HEK293 (cell line): ENCODE results near the gene AHCYL2.

Experiments
- CTCF ChIA-PET: fragments of 350-600 bp; formaldehyde crosslinking; extraction: SDS; loops from one replicate; lab custom pipeline; 2021; ENCODE audit warnings: antibody characterized with exemption; lab: Yijun Ruan, JAX
- POLR2A ChIA-PET: fragments of 300-600 bp; formaldehyde crosslinking; extraction: SDS; loops from one replicate; lab custom pipeline; 2020; ENCODE audit warnings: antibody characterized with exemption, inconsistent platforms; lab: Yijun Ruan, JAX
- H3K27ac ChIP-seq: fragments of 200-500 bp; sonication (Bioruptor generic); 2 replicates; pipeline ENCODE4 v1.5.1; 2014; ENCODE audit warnings: low read depth, low read length, control low read depth, inconsistent platforms; ENCODE audit errors: extremely low read depth
- H3K36me3 ChIP-seq, 2 experiments: fragments of 200-500 bp in 1 of 2; sonication (Bioruptor generic) in 1 of 2; 1 replicate in 1 of 2; 2 replicates in 1 of 2; pipeline ENCODE4 v1.5.1; 2014 to 2017; ENCODE audit warnings: inconsistent platforms in 2 of 2, low read length in 2 of 2; ENCODE audit not compliant: control insufficient read depth in 2 of 2, insufficient read depth in 1 of 2
- H3K4me1 ChIP-seq: fragments of 200-500 bp; sonication (Bioruptor generic); 2 replicates; pipeline ENCODE4 v1.5.1; 2014; ENCODE audit warnings: mild to moderate bottlenecking, low read length, inconsistent platforms; ENCODE audit not compliant: control insufficient read depth, insufficient read depth
- H3K4me3 ChIP-seq: 2 replicates; pipeline ENCODE4 v1.5.1; 2011; ENCODE audit warnings: low read depth, mild to moderate bottlenecking, control low read depth, low read length, moderate library complexity
- H3K9me3 ChIP-seq: fragments of 200-500 bp; sonication (Bioruptor generic); 2 replicates; pipeline ENCODE4 v1.5.1; 2014; ENCODE audit warnings: low read depth, low read length, inconsistent platforms; ENCODE audit not compliant: control insufficient read depth, insufficient read depth
- AEBP2 ChIP-seq: fragments of 450-650 bp; formaldehyde crosslinking; IDR thresholded peaks from 2 replicates; pipeline ENCODE4 v1.5.1; 2016; ENCODE audit warnings: missing biosample characterization, missing genetic modification characterization, borderline replicate concordance
- OVOL3 ChIP-seq: fragments of 450-650 bp; formaldehyde crosslinking; IDR thresholded peaks from 2 replicates; pipeline ENCODE4 v1.5.1; 2016; ENCODE audit warnings: missing biosample characterization, missing genetic modification characterization
- PRDM10 ChIP-seq: fragments of 450-650 bp; formaldehyde crosslinking; IDR thresholded peaks from 2 replicates; pipeline ENCODE4 v1.5.1; 2016; ENCODE audit warnings: missing biosample characterization, missing genetic modification characterization
- REPIN1 ChIP-seq: fragments of 450-650 bp; formaldehyde crosslinking; IDR thresholded peaks from 2 replicates; pipeline ENCODE4 v1.5.1; 2017; ENCODE audit warnings: missing biosample characterization, missing genetic modification characterization, low read depth
- SP3 ChIP-seq: fragments of 450-650 bp; formaldehyde crosslinking; IDR thresholded peaks from 2 replicates; pipeline ENCODE4 v1.5.1; 2016; ENCODE audit warnings: missing biosample characterization, missing genetic modification characterization
- ZBTB49 ChIP-seq: fragments of 450-650 bp; formaldehyde crosslinking; IDR thresholded peaks from 2 replicates; pipeline ENCODE4 v1.5.1; 2016; ENCODE audit warnings: missing biosample characterization, missing genetic modification characterization, low read depth
- ZBTB7A ChIP-seq: fragments of 450-650 bp; formaldehyde crosslinking; IDR thresholded peaks from 2 replicates; pipeline ENCODE4 v1.5.1; 2016; ENCODE audit warnings: low read depth, missing biosample characterization, missing genetic modification characterization
- ZIC2 ChIP-seq: fragments of 450-650 bp; formaldehyde crosslinking; IDR thresholded peaks from 2 replicates; pipeline ENCODE4 v1.5.1; 2016; ENCODE audit warnings: missing biosample characterization, missing genetic modification characterization
- ZNF248 ChIP-seq: fragments of 450-650 bp; formaldehyde crosslinking; IDR thresholded peaks from 2 replicates; pipeline ENCODE4 v1.5.1; 2017; ENCODE audit warnings: missing biosample characterization, missing genetic modification characterization
- ZNF292 ChIP-seq: fragments of 450-650 bp; formaldehyde crosslinking; IDR thresholded peaks from 2 replicates; pipeline ENCODE4 v1.5.1; 2016; ENCODE audit warnings: low read depth, missing biosample characterization, missing genetic modification characterization, borderline replicate concordance
- ZNF354C ChIP-seq: fragments of 450-650 bp; formaldehyde crosslinking; IDR thresholded peaks from 2 replicates; pipeline ENCODE4 v1.5.1; 2016; ENCODE audit warnings: missing biosample characterization, missing genetic modification characterization, low read depth, borderline replicate concordance
- ZNF513 ChIP-seq: fragments of 450-650 bp; IDR thresholded peaks from 2 replicates; pipeline ENCODE4 v1.5.1; 2018; ENCODE audit warnings: missing biosample characterization, missing genetic modification characterization
- ZNF692 ChIP-seq: fragments of 450-650 bp; formaldehyde crosslinking; IDR thresholded peaks from 2 replicates; pipeline ENCODE4 v1.5.1; 2016; ENCODE audit warnings: missing biosample characterization, missing genetic modification characterization
- ZNF707 ChIP-seq: fragments of 450-650 bp; formaldehyde crosslinking; IDR thresholded peaks from 2 replicates; pipeline ENCODE4 v1.5.1; 2016; ENCODE audit warnings: missing biosample characterization, missing genetic modification characterization
- ZNF837 ChIP-seq: fragments of 450-650 bp; formaldehyde crosslinking; IDR thresholded peaks from 2 replicates; pipeline ENCODE4 v1.5.1; 2016; ENCODE audit warnings: missing biosample characterization, missing genetic modification characterization

The AHCYL2 gene

GRCh38 chr7:129421717-129422250, 197.0 kb downstream of the AHCYL2 start:
- H3K4me3 ChIP-seq = no peak overlapping the region
- TF ChIP-seq REPIN1 (tag by site-specific recombination) (no peak), SP3 (no peak), ZNF513 (no peak), OVOL3 (tag by site-specific recombination) (no peak), ZNF707 (tag by site-specific recombination) (no peak), AEBP2 (tag by site-specific recombination) (no peak), ZBTB7A (tag by site-specific recombination) (no peak), ZNF292 (no peak), ZIC2 (tag by site-specific recombination) (no peak), ZNF248 (tag by site-specific recombination) (no peak), ZNF354C (tag by site-specific recombination) (no peak), ZNF692 (tag by site-specific recombination) (no peak), ZNF837 (tag by site-specific recombination) (no peak), PRDM10 (tag by site-specific recombination) (no peak), ZBTB49 (no peak)
- H3K36me3 ChIP-seq = peaks cover 0 to 11% of the 10 kb centered on the region in 2 experiments; a peak in 2 of 3 replicates
- H3K27ac ChIP-seq = no peak overlapping the region
- CTCF ChIA-PET = interaction anchor here (0.6 to 1.4 kb wide), 3 partner anchors 46 to 99 kb away, joined by 3 to 4 read pairs (median 3); no protein-coding TSS in a partner anchor
- H3K9me3 ChIP-seq = no peaks in the 10 kb centered on the region
- no peaks in the 10 kb centered on the region for H3K4me1 ChIP-seq
- POLR2A ChIA-PET = no interaction called here
